Common myeloid progenitor, CD34-positive (primary cell): ENCODE measurements around the gene SMCO4.

ENCODE experiments used
- CTCF ChIA-PET: fragments of 350-600 bp; sonication (Branson Sonifier 250); formaldehyde crosslinking; loops from one replicate; lab custom pipeline; 2021; ENCODE audit warnings: antibody characterized with exemption; lab: Charles Lee
- POLR2A ChIA-PET: fragments of 350-600 bp; sonication (Branson Sonifier 250); formaldehyde crosslinking; loops from one replicate; lab custom pipeline; 2021; ENCODE audit warnings: antibody characterized with exemption; lab: Charles Lee
- DNase-seq, 3 donors: peaks; one replicate each; pipeline versions ENCODE4 v3.0.0 to v3.0.0-alpha.2; 2013
- H3K27ac ChIP-seq, 2 experiments: 1 replicate in 1 of 2; 2 replicates in 1 of 2; pipeline ENCODE4 v1.7.0; 2013; ENCODE audit warnings: inconsistent platforms in 2 of 2, low read length in 2 of 2, mild to moderate bottlenecking in 2 of 2, low read depth in 1 of 2, moderate library complexity in 1 of 2; ENCODE audit not compliant: severe bottlenecking in 2 of 2, insufficient read depth in 1 of 2, poor library complexity in 1 of 2
- H3K27me3 ChIP-seq, 5 experiments: replicated peaks in 2 of 5; 1 replicate in 3 of 5; 2 replicates in 2 of 5; pipeline versions ENCODE4 v1.6.1 to v1.7.0; 2013; ENCODE audit warnings: low read length in 4 of 5, mild to moderate bottlenecking in 2 of 5, moderate library complexity in 2 of 5, inconsistent platforms in 1 of 5; ENCODE audit not compliant: insufficient read depth in 5 of 5, control insufficient read depth in 4 of 5
- H3K36me3 ChIP-seq, 4 experiments: 1 replicate in 2 of 4; 2 replicates in 2 of 4; pipeline versions ENCODE4 v1.6.1 to v1.7.0; 2013; ENCODE audit warnings: low read length in 3 of 4, control low read depth in 1 of 4, mild to moderate bottlenecking in 1 of 4; ENCODE audit not compliant: control insufficient read depth in 4 of 4, insufficient read depth in 4 of 4
- H3K4me1 ChIP-seq, 4 experiments: 1 replicate in 3 of 4; 2 replicates in 1 of 4; pipeline versions ENCODE4 v1.6.1 to v1.7.1; 2013; ENCODE audit warnings: low read length in 3 of 4, mild to moderate bottlenecking in 3 of 4, control low read depth in 1 of 4, inconsistent platforms in 1 of 4, moderate library complexity in 1 of 4; ENCODE audit not compliant: control insufficient read depth in 4 of 4, insufficient read depth in 4 of 4; ENCODE audit errors: control extremely low read depth in 1 of 4
- H3K4me3 ChIP-seq, 7 experiments: 1 replicate in 4 of 7; 2 replicates in 3 of 7; pipeline versions ENCODE4 v1.5.1 to v1.7.0; 2013; ENCODE audit warnings: mild to moderate bottlenecking in 7 of 7, low read length in 6 of 7, moderate library complexity in 6 of 7, inconsistent platforms in 2 of 7, low read depth in 2 of 7, control low read depth in 1 of 7; ENCODE audit not compliant: insufficient read depth in 4 of 7, control insufficient read depth in 1 of 7; ENCODE audit errors: extremely low read depth in 1 of 7
- H3K9me3 ChIP-seq, 5 experiments: 1 replicate in 4 of 5; 2 replicates in 1 of 5; pipeline versions ENCODE4 v1.6.1 to v1.7.1; 2013; ENCODE audit warnings: low read length in 4 of 5, mild to moderate bottlenecking in 2 of 5, inconsistent platforms in 1 of 5, low read depth in 1 of 5, moderate library complexity in 1 of 5; ENCODE audit not compliant: control insufficient read depth in 4 of 5, insufficient read depth in 2 of 5; ENCODE audit errors: control extremely low read depth in 1 of 5
- WGBS: methylation state at CpG from one replicate; pipeline ENCODE4 v1.1.5; 2013; ENCODE audit not compliant: insufficient coverage; 5-methylcytosine and 5-hydroxymethylcytosine counted together

SMCO4 gene

GRCh38 chr11:93524858-93525257 lies 18.3 kb downstream of the SMCO4 start:
- no peaks in the 10 kb centered on the region for H3K27me3 ChIP-seq
- ChIA-PET POLR2A (no interaction called here), CTCF (interaction anchor here (0.9 to 2.8 kb wide), 4 partner anchors 12 to 290 kb away, joined by 3 to 11 read pairs (median 4); no protein-coding TSS in a partner anchor)
- H3K4me1 ChIP-seq: peaks cover 17 to 95% (median 75%) of the 10 kb centered on the region in 4 experiments
- DNase-seq: peak in 2 of 3 donors; percentile 71 to 75
- H3K36me3 ChIP-seq: no peaks in the 10 kb centered on the region
- no peak overlapping the region for H3K27ac ChIP-seq
- no peak overlapping the region for H3K4me3 ChIP-seq
- no peaks in the 10 kb centered on the region for H3K9me3 ChIP-seq
- WGBS: 70% methylated on average over 2 of the region's 2 CpGs

- H3K4me1 ChIP-seq: peaks cover 17 to 90% (median 68%) of the 10 kb centered on the region in 4 experiments
- H3K9me3 ChIP-seq: no peaks in the 10 kb centered on the region
- H3K36me3 ChIP-seq: no peaks in the 10 kb centered on the region
- ChIA-PET CTCF (interaction anchor here (0.9 to 2.8 kb wide), 8 partner anchors 9 to 289 kb away, joined by 3 to 11 read pairs (median 4); no protein-coding TSS in a partner anchor), POLR2A (interaction anchor here (0.7 kb wide), 1 partner anchor 9 kb away, joined by 4 read pairs; no protein-coding TSS in a partner anchor)
- DNase-seq: no peak
- peak overlapping the region; percentile 18 to 60 for H3K27ac ChIP-seq
- no peaks in the 10 kb centered on the region for H3K27me3 ChIP-seq
- peak overlapping the region in 2 of 7 experiments; percentile 19 to 41 for H3K4me3 ChIP-seq
- WGBS: 66% methylated on average over 6 of the region's 6 CpGs
Observed at GRCh38 chr11:93524173-93524536, 19.0 kb downstream of the SMCO4 start.

GRCh38 chr11:93520726-93521509 lies 22.3 kb downstream of the SMCO4 start:
- CTCF ChIA-PET: interaction anchor here (1.4 to 1.9 kb wide), 2 partner anchors 8 to 16 kb away, joined by 3 to 6 read pairs; no protein-coding TSS in a partner anchor
- Histone ChIP-seq H3K9me3 (peaks cover 0 to 1% (median 0%) of the 10 kb centered on the region in 5 experiments), H3K27ac (no peak overlapping the region), H3K27me3 (no peaks in the 10 kb centered on the region), H3K4me3 (no peak overlapping the region), H3K36me3 (no peaks in the 10 kb centered on the region), H3K4me1 (peaks cover 11 to 60% (median 43%) of the 10 kb centered on the region in 4 experiments)
- POLR2A ChIA-PET: no interaction called here
- 38% methylated on average over 3 of the region's 5 CpGs for WGBS
- DNase-seq: peak; percentile 16 to 68 (median 55)

- 100% methylated on average over 1 of the region's 1 CpG for WGBS
- no peak for DNase-seq
- H3K9me3 ChIP-seq: peaks cover 0 to 1% (median 0%) of the 10 kb centered on the region in 5 experiments
- peaks cover under 1 to 51% (median 28%) of the 10 kb centered on the region in 4 experiments for H3K4me1 ChIP-seq
- CTCF ChIA-PET: no interaction called here
- no peak overlapping the region for H3K27ac ChIP-seq
- POLR2A ChIA-PET: no interaction called here
- H3K4me3 ChIP-seq: no peak overlapping the region
- H3K27me3 ChIP-seq: no peaks in the 10 kb centered on the region
- H3K36me3 ChIP-seq: no peaks in the 10 kb centered on the region
Observed at GRCh38 chr11:93519179-93519578, 24.0 kb downstream of the SMCO4 start.

DNA sequence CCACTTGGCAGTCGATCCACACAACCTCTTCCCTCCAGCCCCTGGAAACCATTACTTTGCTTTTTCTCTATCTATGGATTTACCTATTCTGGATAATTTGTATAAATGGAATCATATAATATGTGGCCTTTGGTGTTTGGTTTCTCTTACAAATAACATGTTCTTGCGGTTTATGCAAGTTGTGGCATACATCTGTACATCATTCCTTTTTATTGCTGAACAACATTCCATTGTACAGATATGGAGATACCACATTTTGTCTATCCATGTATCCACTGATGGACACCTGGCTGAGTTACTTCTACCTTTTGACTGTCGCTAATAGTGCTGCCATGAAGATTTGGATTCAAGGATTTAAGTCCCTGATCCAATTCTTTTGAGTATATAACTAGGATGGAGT lies 25.1 kb downstream of the SMCO4 start:
- H3K9me3 ChIP-seq: peaks cover 0 to 1% (median 0%) of the 10 kb centered on the region in 5 experiments
- no peak for DNase-seq
- peaks cover 0 to 40% (median 18%) of the 10 kb centered on the region in 4 experiments for H3K4me1 ChIP-seq
- no peak overlapping the region for H3K27ac ChIP-seq
- 100% methylated on average over 2 of the region's 3 CpGs for WGBS
- no peaks in the 10 kb centered on the region for H3K27me3 ChIP-seq
- H3K4me3 ChIP-seq: no peak overlapping the region
- ChIA-PET CTCF (no interaction called here), POLR2A (no interaction called here)
- H3K36me3 ChIP-seq: peaks cover 0 to 2% (median 0%) of the 10 kb centered on the region in 4 experiments

- Histone ChIP-seq H3K36me3 (peaks cover 0 to 2% (median 0%) of the 10 kb centered on the region in 4 experiments), H3K27ac (no peak overlapping the region), H3K27me3 (no peaks in the 10 kb centered on the region), H3K4me1 (peaks cover 0 to 35% (median 15%) of the 10 kb centered on the region in 4 experiments), H3K9me3 (peaks cover 0 to 1% (median 0%) of the 10 kb centered on the region in 5 experiments), H3K4me3 (no peak overlapping the region)
- no peak for DNase-seq
- ChIA-PET POLR2A (no interaction called here), CTCF (no interaction called here)
- WGBS: 93% methylated on average over 2 of the region's 4 CpGs
Observed at GRCh38 chr11:93517611-93518010, 25.6 kb downstream of the SMCO4 start.

DNA sequence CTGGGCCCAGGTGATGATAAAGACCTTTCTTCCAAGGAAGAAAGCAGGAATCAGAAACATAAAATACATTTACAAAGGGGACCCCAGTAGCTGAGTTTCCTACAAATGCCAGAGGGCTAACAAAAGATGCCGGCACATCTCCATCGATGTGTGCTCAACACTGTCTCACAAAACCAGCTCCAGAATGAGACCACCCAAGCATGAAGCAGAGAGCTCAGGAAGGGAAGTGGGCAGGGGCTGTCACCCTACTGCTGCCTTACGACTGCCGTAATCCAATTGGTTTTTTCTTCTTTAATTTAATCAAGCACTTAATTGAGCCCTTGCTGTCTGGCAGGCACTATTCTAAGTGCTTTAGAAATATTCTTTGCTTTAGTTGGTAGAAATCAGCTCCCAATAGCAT lies 26.1 kb downstream of the SMCO4 start:
- POLR2A ChIA-PET: no interaction called here
- no peak overlapping the region for H3K27ac ChIP-seq
- H3K9me3 ChIP-seq: peaks cover 0 to 1% (median 0%) of the 10 kb centered on the region in 5 experiments
- WGBS: 96% methylated on average over 4 of the region's 4 CpGs
- peaks cover 0 to 29% (median 14%) of the 10 kb centered on the region in 4 experiments for H3K4me1 ChIP-seq
- no peak for DNase-seq
- no peak overlapping the region for H3K4me3 ChIP-seq
- H3K27me3 ChIP-seq: no peaks in the 10 kb centered on the region
- peaks cover 0 to 2% (median 0%) of the 10 kb centered on the region in 4 experiments for H3K36me3 ChIP-seq
- CTCF ChIA-PET: no interaction called here
